22Rv1 (cell line): ENCODE data around the gene FAM107A.

Experiments used
- ZFX ChIP-seq: fragments of 450-650 bp; IDR thresholded peaks from 2 replicates; pipeline ENCODE4 v1.6.1; 2017; ENCODE audit warnings: antibody characterized with exemption, borderline replicate concordance
- TF ChIP-seq, protein P1 (sequence below): fragments of 450-650 bp; IDR thresholded peaks from 2 replicates; pipeline ENCODE4 v1.5.1; 2017; ENCODE audit warnings: mild to moderate bottlenecking

GRCh38 chr3:58529516-58530353 is 47.5 kb downstream of the FAM107A start:
- TF ChIP-seq, protein P1, sequence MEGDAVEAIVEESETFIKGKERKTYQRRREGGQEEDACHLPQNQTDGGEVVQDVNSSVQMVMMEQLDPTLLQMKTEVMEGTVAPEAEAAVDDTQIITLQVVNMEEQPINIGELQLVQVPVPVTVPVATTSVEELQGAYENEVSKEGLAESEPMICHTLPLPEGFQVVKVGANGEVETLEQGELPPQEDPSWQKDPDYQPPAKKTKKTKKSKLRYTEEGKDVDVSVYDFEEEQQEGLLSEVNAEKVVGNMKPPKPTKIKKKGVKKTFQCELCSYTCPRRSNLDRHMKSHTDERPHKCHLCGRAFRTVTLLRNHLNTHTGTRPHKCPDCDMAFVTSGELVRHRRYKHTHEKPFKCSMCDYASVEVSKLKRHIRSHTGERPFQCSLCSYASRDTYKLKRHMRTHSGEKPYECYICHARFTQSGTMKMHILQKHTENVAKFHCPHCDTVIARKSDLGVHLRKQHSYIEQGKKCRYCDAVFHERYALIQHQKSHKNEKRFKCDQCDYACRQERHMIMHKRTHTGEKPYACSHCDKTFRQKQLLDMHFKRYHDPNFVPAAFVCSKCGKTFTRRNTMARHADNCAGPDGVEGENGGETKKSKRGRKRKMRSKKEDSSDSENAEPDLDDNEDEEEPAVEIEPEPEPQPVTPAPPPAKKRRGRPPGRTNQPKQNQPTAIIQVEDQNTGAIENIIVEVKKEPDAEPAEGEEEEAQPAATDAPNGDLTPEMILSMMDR: peak; percentile 55
- no peak for TF ChIP-seq ZFX
